Motor neuron (in vitro differentiated cells): ENCODE results near the gene LDLRAD1. TPM values are rescaled to one million over a fixed set of nuclear protein-coding genes. Genes with fewer than 3 reads are reported as not detected.
"Not testable (repeated sequence)": the region's sequence is repeated elsewhere in the genome, so short reads cannot be mapped to it uniquely, and the experiment has no call there.

Source experiments
- ATAC-seq, 8 experiments: fragments of 200-7000 bp; cut with Tn5 transposase; replicated peaks in 6 of 8; 2 replicates each; pipeline ENCODE4 v1.8.0; 2021; ENCODE audit warnings: mild to moderate bottlenecking in 8 of 8, moderate library complexity in 8 of 8
- H3K27ac ChIP-seq, 2 donors: fragments of 250-450 bp; sonication (Bioruptor Pico); 2 replicates each; pipeline ENCODE4 v1.9.0; 2021; ENCODE audit warnings: antibody characterized with exemption in 2 of 2, mild to moderate bottlenecking in 2 of 2, moderate library complexity in 1 of 2
- H3K4me1 ChIP-seq, 2 donors: fragments of 250-450 bp; sonication (Bioruptor Pico); replicated peaks in 1 of 2; 2 replicates each; pipeline ENCODE4 v1.6.1; 2021; ENCODE audit warnings: antibody characterized with exemption in 2 of 2, mild to moderate bottlenecking in 2 of 2, moderate library complexity in 1 of 2
- H3K4me3 ChIP-seq, 5 donors: fragments of 250-450 bp; sonication (Bioruptor Pico); 2 replicates each; pipeline ENCODE4 v1.9.0; 2021; ENCODE audit warnings: antibody characterized with exemption in 5 of 5, mild to moderate bottlenecking in 5 of 5, moderate library complexity in 4 of 5
- WGBS, 10 experiments: fragments of 450-650 bp; shearing (Covaris generic); methylation state at CpG; one replicate each; pipeline ENCODE4 v1.0.0; 2022; 5-methylcytosine and 5-hydroxymethylcytosine counted together
- in situ Hi-C, 9 experiments: fragments of 400-800 bp; cut with MboI; loops; one replicate each; pipeline ENCODE4 v1.15.0; 2021; ENCODE audit warnings: low sequenced_read_pairs in 9 of 9, low pct_unique_long_range_greater_than_20kb in 2 of 9; ENCODE audit not compliant: unreplicated experiment in 9 of 9
- total RNA-seq, 8 experiments: library from RNA; unstranded; fragments of 300-600 nt; gene quantifications; 2 replicates each; pipeline versions ENCODE4 v1.2.3 to v1.2.4, GENCODE V29; 2022

Gene LDLRAD1
- total RNA-seq, 8 experiments from 2014 or later: 0.14 to 0.43 (median 0.17) TPM; not detected in 4

DNA sequence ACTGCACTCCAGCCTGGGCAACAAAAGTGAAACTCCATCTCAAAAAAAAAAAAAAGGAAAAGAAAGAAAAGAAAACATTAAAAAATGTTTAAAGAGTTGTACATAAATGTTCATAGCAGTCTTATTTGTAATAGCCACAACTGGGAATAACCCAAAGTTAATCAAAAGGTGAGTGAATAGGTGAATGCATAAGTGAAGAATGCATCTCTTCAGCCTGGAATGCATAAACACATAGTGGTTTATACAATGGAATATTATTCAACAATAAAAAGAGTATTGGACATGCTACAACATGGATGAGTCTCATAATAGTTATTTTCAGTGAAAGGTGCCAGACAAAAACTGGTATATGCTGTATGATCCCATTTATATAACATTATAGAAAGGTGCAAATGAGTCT lies 18.1 kb downstream of the LDLRAD1 start:
- Histone ChIP-seq H3K4me1 (peaks cover 0 to 4% of the 10 kb centered on the region in 2 donors), H3K4me3 (no peak overlapping the region), H3K27ac (no peak overlapping the region)
- in situ Hi-C loops: no loop called here
- no peak for ATAC-seq

DNA sequence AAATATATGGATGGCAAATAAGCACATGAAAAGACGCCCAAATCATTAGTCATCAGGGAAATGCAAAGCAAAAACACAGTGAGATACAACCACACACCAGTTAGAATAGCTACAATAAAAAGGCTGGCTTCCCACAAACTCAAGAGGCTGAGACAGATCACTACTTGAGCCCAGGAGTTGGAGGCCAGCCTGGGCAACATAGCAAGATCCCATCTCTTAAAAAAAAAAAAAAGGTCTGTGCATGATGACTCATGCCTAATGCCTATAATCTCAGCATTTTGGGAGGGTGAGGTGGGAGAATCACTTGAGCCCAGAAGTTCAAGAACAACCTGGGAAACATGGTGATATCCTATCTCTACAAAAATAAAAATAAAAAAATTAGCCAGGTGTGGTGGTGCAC lies 19.8 kb downstream of the LDLRAD1 start:
- H3K27ac ChIP-seq: no peak overlapping the region
- peaks cover 0 to 4% of the 10 kb centered on the region in 2 donors for H3K4me1 ChIP-seq
- H3K4me3 ChIP-seq: no peak overlapping the region
- ATAC-seq: no peak
- 33 to 100% (median 86%) methylated on average over 1 of the region's 1 CpG; no CpG with 5 or more reads in 3 of the 10 experiments for WGBS, 10 experiments
- in situ Hi-C loops: no loop called here

DNA sequence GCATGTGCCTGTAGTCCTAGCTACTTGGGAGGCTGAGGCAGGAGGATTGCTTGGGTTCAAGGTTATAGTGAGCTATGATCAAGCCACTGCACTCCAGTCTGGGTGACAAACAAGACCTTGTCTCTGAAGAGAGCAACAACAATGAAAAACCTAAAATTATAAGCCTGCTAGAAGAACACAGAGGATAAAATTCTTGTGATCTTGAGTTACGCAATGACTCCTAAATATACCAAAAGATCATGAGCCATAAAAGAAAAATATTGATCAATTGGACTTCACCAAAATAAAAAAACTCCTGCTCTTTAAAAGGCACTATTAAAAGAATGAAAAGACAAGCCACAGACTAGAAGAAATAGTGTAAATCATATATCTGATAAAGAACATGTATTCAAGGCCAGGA lies 22.3 kb downstream of the LDLRAD1 start:
- WGBS, 10 experiments: 60 to 100% (median 80%) methylated on average over 1 of the region's 1 CpG; no CpG with 5 or more reads in 1 of the 10 experiments
- no peaks in the 10 kb centered on the region for H3K4me1 ChIP-seq
- no peak overlapping the region for H3K27ac ChIP-seq
- no peak overlapping the region for H3K4me3 ChIP-seq
- no peak for ATAC-seq
- in situ Hi-C loops: no loop called here

DNA sequence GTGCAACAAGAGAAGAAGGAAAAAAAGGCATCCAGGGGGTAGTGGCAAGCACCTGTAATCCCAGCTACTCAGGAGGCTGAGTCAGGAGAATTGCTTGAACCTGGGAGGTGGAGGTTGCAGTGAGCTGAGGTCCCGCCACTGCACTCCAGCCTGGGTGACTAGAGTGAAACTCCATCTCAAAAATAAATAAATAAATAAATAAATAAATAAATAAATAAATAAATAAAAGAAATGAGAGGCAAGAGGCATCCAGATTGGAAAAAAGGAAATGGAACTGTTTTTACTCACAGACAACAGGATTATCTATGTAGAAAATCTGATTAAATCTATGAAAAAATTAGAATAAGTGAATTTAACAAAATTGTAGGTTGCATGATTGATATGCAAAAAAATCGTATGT lies 23.5 kb downstream of the LDLRAD1 start:
- H3K4me1 ChIP-seq, in situ Hi-C loops, H3K4me3 ChIP-seq, ATAC-seq, H3K27ac ChIP-seq: not testable (repeated sequence)
- 28 to 93% (median 59%) methylated on average over 1 to 2 of the region's 2 CpGs for WGBS, 10 experiments

DNA sequence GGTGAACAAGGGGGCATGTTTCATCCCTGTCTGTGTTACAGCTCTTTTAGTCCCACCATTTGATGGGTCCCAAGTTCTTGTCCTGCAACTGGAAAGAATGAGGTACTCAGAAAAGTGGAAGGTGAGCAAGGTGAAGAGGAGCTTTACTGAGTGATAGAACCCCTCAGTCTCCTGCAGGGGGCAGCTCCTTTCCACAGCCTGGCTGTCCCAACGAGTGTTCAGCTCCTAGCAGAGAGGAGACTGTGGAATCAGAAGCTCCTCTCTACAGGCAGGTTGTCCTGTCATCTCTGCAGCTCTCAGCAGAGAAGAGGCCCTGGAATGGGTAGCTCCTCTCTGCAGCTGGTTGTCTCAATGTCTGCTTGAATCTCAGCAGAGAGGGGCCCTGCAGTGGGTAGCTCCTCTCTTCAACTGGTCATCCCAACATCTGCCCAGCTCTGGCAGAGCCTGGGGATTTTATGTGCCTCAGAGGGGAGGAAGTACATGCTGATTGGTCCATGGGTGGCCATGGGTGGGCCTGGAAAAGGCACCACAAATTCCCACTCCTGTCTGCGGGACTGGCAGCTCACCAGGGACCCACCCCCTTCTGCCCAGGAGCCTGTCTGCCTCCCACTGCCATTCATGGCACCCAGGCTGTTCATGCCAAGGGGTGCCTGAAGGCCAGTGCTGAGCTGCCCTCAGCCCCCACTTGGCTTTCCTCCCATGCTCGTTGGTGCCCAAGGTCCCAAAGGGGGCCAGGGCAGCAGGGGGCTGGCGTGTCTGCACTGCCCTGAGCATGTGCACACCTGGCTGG lies 25.7 kb downstream of the LDLRAD1 start:
- no peak overlapping the region for H3K27ac ChIP-seq
- 0 to 60% (median 33%) methylated on average over 1 to 2 of the region's 4 CpGs; no CpG with 5 or more reads in 5 of the 10 experiments for WGBS, 10 experiments
- peaks cover 4% of the 10 kb centered on the region in 2 donors for H3K4me1 ChIP-seq
- peak in 6 of 8 experiments; percentile 33 to 98 (median 86) for ATAC-seq
- no peak overlapping the region for H3K4me3 ChIP-seq
- in situ Hi-C loops: no loop called here

DNA sequence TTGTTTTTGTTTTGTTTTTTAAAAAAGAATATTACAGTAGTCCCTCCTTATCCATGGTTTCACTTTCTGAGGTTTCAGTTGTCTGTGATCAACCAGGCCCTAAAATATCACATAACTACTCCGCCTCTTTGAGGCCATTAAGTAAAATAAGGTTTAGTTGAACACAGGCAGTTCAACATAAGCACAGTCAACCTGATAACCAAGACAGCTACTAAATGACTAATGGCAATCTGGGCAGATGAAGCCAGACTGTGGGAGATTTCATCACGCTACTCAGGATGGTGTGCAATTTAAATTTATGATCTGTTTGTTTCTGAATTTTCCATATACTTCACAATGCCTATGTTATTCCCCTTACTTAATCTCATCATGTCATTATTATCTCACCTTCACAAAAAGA lies 30.1 kb downstream of the LDLRAD1 start:
- in situ Hi-C loops: no loop called here
- H3K4me3 ChIP-seq: no peak overlapping the region
- ATAC-seq: peak in 6 of 8 experiments; percentile 14 to 96 (median 82)
- H3K4me1 ChIP-seq: peaks cover 4% of the 10 kb centered on the region in 2 donors
- WGBS, 10 experiments: 67 to 95% (median 75%) methylated on average over 1 to 2 of the region's 2 CpGs; no CpG with 5 or more reads in 1 of the 10 experiments
- H3K27ac ChIP-seq: no peak overlapping the region

DNA sequence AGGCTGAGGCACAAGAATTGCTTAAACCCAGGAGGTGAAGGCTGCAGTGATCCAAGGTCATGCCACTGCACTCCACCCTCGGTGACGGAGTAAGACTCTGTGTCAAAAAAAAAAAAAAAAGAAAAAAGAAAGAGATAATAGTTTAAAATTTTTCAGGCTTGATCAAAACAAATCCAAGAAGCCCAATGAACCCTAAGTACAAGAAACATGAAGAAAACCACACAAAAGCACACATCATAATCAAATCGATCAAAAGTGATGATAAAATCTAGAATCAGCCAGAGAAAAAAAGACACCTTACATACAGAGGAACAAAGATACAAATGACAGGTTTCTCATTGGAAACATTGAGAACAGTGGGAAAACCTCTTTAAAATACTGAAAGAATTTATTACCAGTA lies 31.5 kb downstream of the LDLRAD1 start:
- Histone ChIP-seq H3K4me1 (peaks cover 10 to 13% of the 10 kb centered on the region in 2 donors), H3K27ac (no peak overlapping the region), H3K4me3 (no peak overlapping the region)
- no peak for ATAC-seq
- WGBS, 10 experiments: 62 to 100% (median 92%) methylated on average over 1 to 3 of the region's 3 CpGs; no CpG with 5 or more reads in 1 of the 10 experiments
- in situ Hi-C loops: no loop called here

DNA sequence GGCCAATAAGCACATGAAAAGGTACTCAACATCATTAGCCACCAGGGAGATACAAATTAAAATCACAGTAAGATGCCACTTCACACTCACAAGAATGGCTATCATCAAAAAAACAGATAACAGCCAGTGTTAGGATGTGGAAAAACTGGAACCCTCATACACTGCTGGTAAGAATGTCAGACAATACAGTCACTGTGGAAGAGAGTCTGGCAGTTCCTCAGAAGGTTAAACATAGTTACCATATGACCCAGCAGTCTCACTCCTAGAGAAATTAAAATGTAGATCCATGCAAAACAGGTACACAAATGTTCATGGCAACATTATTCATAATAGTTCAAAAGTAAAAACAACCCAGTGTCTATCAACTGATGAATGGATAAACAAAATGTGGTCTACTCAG lies 33.3 kb downstream of the LDLRAD1 start:
- ATAC-seq: peak in 3 of 8 experiments; percentile 32 to 53 (median 48)
- H3K27ac ChIP-seq: no peak overlapping the region
- peaks cover 10 to 13% of the 10 kb centered on the region in 2 donors for H3K4me1 ChIP-seq
- no peak overlapping the region for H3K4me3 ChIP-seq
- in situ Hi-C loops: no loop called here

DNA sequence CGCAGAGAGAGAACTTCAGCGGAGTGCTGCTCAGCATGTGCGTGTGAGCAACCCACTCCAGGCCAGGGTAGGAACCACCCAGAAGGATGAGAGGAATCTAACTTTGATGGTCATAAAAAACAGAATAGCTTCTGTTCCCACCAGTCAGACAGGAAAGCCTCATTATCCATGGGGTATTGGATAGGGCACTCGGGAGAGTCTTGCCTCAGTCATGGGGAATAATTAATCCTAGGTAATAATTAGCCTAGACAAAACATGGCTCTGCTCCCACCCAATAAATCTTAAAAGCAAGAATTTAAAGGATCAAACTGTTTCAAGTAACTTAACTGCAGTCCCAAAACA lies 35.3 kb downstream of the LDLRAD1 start:
- peak overlapping the region in 2 of 5 donors; percentile 1 to 6 for H3K4me3 ChIP-seq
- no peak overlapping the region for H3K27ac ChIP-seq
- 0 to 30% (median 13%) methylated on average over 1 to 4 of the region's 4 CpGs; no CpG with 5 or more reads in 2 of the 10 experiments for WGBS, 10 experiments
- no peak for ATAC-seq
- in situ Hi-C loops: no loop called here
- peaks cover 7 to 11% of the 10 kb centered on the region in 2 donors for H3K4me1 ChIP-seq

DNA sequence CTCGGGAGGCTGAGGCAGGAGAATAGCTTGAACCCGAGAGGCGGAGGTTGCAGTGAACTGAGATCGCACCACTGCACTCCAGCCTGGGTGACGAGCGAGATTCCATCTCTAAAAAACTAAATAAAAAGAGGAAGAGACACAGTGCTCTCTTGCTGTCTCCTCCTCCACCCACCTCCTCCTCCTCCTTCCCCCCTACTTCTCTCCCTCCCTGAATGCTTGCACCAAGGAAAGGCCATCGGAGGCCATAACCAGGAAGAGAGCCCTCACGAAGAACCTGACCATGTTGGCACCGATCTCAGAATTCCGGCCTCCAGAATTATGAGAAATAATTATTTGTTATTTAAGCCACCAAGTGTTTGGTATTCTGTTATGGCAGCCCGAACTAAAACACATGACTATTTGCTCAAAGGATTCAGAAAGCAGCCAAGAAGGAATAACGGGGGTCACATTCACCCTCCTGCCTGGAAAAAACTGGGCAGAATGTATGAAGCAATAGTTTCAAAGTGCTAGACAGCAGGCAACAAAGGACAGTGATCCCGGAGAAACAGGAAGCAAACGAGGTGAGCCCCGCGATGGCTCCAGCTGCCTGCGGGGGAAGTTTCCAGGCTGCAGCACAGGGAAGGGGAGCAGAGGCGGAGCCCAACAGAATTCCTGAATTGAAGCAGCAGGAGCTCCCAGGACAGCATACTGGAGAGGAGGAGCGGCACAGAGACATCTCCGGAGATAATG lies 35.8 kb downstream of the LDLRAD1 start:
- Histone ChIP-seq H3K27ac (no peak overlapping the region), H3K4me1 (peaks cover 6 to 9% of the 10 kb centered on the region in 2 donors), H3K4me3 (peak overlapping the region in 2 of 5 donors; percentile 1 to 6)
- in situ Hi-C loops: no loop called here
- peak; percentile 63 to 97 (median 86) for ATAC-seq
- 18 to 90% (median 38%) methylated on average over 2 to 20 of the region's 20 CpGs; no CpG with 5 or more reads in 1 of the 10 experiments for WGBS, 10 experiments

DNA sequence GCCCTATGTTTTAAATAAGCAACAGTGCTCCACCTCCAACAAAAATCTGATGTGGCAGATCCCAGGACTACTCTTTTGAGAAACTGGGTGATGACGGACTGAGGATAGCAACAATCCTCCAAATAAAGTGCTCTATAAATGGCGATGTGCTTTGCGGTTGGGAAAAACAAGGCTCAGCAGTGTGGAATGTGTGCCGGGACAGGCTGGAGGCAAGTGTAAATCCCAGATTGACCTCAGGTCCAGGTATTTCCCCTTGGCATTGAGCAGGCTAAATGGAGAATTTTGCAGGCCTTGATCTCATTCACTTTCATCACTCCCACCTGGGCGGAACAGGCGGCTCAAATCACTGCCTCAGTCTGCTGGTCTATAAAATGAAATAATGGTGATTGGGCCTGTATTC lies 36.8 kb downstream of the LDLRAD1 start:
- 94 to 100% (median 100%) methylated on average over 1 to 6 of the region's 6 CpGs; no CpG with 5 or more reads in 3 of the 10 experiments for WGBS, 10 experiments
- in situ Hi-C loops: no loop called here

DNA sequence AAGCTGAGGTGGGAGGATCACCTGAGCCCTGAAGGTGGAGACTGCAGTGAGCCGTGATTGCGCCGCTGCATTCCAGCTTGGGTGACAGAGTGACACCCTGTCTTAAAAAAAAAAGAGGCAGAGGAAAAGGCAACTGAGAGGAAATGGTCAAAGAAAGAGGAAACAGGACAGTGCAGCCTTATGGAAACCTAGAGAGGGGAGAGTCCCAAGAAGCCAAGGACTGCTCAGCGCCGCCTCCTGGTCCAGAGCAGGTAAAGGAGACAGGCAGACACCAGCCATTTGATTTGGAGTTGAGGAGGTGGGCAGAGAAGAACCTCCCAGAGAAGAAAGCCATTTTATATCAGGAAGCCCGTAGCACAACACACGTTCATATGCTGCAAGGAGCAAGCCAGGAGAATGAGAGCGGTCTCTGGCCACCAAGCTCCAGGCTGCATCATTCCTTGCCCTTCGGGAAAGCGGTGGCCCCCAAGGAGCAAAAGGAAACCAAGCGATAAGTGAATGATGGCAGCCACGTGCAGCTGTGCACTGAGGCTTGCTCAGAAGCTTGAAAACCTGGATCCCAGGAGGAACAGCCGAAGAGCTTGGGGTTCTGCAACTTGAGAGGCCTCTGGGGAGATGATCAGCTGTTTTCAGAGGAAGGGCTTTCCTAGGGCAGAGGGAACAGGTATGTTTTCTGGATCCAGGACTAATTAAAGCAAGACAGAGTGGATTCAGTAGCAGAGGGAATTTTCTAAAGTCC lies 38.1 kb downstream of the LDLRAD1 start:
- ATAC-seq: no peak
- 75 to 100% (median 90%) methylated on average over 1 to 13 of the region's 13 CpGs; no CpG with 5 or more reads in 1 of the 10 experiments for WGBS, 10 experiments
- in situ Hi-C loops: no loop called here

More for the DNA sequence above, 36.8 kb downstream of the LDLRAD1 start:
- Histone ChIP-seq H3K27ac (no peak overlapping the region), H3K4me1 (peaks cover 6 to 9% of the 10 kb centered on the region in 2 donors), H3K4me3 (no peak overlapping the region)
- no peak for ATAC-seq

DNA sequence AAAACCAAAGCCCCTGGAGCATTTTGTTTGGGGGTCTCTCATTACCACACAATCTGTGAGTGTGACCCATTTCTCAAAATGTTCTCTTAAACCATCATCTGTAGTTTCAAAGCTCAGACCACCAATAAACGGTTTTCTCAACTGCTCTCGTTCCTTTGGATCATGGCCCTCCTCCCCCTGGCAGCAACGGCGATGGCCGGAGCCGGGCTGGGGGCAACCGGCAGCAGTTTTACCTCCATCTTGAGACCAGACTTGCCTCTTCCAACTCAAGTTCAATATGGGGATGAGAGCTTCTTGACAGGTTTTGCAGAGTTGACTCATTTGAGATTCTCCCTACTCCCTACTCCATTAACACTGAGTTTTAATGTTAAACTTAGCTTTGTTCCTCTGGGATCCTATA lies 42.1 kb downstream of the LDLRAD1 start:
- no peak for ATAC-seq
- no peak overlapping the region for H3K27ac ChIP-seq
- H3K4me3 ChIP-seq: no peak overlapping the region
- H3K4me1 ChIP-seq: no peaks in the 10 kb centered on the region
- WGBS, 10 experiments: 90 to 100% (median 93%) methylated on average over 1 to 7 of the region's 7 CpGs; no CpG with 5 or more reads in 4 of the 10 experiments
- in situ Hi-C loops: no loop called here

More for the DNA sequence above, 38.1 kb downstream of the LDLRAD1 start:
- no peak overlapping the region for H3K4me3 ChIP-seq
- no peak overlapping the region for H3K27ac ChIP-seq
- peaks cover 6 to 9% of the 10 kb centered on the region in 2 donors for H3K4me1 ChIP-seq
